GM12878 (cell line): ENCODE data around the gene LSR.

Experiments
- ETV6 ChIP-seq, 2 experiments: fragments of 450-650 bp in 1 of 2; IDR thresholded peaks in 1 of 2; conservative IDR thresholded peaks in 1 of 2; 2 replicates each; pipeline ENCODE4 v1.6.1; 2014; ENCODE audit warnings: antibody characterized with exemption in 1 of 2, borderline replicate concordance in 1 of 2, low read depth in 1 of 2, mild to moderate bottlenecking in 1 of 2, moderate library complexity in 1 of 2
- FOXM1 ChIP-seq: IDR thresholded peaks from 2 replicates; pipeline ENCODE4 v1.6.1; 2012; ENCODE audit warnings: low read depth, mild to moderate bottlenecking, inconsistent platforms, low read length, moderate library complexity
- POLR2AphosphoS5 ChIP-seq: IDR thresholded peaks from 2 replicates; pipeline ENCODE4 v1.6.1; 2011; ENCODE audit warnings: mild to moderate bottlenecking, low read length, inconsistent platforms
- RB1 ChIP-seq: fragments of 450-650 bp; formaldehyde crosslinking; IDR thresholded peaks from 2 replicates; pipeline ENCODE4 v1.6.1; 2017; ENCODE audit warnings: mild to moderate bottlenecking, borderline replicate concordance
- TF ChIP-seq, protein P1 (sequence below), 3 experiments: IDR thresholded peaks in 2 of 3; conservative IDR thresholded peaks in 1 of 3; 2 replicates each; pipeline ENCODE4 v1.5.1; 2011; ENCODE audit warnings: low read depth in 3 of 3, low read length in 3 of 3, mild to moderate bottlenecking in 3 of 3, control low read depth in 2 of 3, moderate library complexity in 2 of 3, inconsistent platforms in 1 of 3, mixed read lengths in 1 of 3; ENCODE audit not compliant: control insufficient read depth in 2 of 3, insufficient read depth in 1 of 3; ENCODE audit errors: extremely low read depth in 1 of 3

- TF ChIP-seq POLR2AphosphoS5 (no peak), FOXM1 (no peak), ETV6 (conservative IDR thresholded peaks at IDR 0.05 in 1 of 2, IDR thresholded peaks at IDR 0.05 in 1 of 2; ENCODE audit: borderline replicate concordance in 1 of 2, low read depth in 1 of 2) (no peak), RB1 (no peak)
- TF ChIP-seq, protein P1, sequence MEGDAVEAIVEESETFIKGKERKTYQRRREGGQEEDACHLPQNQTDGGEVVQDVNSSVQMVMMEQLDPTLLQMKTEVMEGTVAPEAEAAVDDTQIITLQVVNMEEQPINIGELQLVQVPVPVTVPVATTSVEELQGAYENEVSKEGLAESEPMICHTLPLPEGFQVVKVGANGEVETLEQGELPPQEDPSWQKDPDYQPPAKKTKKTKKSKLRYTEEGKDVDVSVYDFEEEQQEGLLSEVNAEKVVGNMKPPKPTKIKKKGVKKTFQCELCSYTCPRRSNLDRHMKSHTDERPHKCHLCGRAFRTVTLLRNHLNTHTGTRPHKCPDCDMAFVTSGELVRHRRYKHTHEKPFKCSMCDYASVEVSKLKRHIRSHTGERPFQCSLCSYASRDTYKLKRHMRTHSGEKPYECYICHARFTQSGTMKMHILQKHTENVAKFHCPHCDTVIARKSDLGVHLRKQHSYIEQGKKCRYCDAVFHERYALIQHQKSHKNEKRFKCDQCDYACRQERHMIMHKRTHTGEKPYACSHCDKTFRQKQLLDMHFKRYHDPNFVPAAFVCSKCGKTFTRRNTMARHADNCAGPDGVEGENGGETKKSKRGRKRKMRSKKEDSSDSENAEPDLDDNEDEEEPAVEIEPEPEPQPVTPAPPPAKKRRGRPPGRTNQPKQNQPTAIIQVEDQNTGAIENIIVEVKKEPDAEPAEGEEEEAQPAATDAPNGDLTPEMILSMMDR (IDR thresholded peaks at IDR 0.05 in 2 of 3, conservative IDR thresholded peaks at IDR 0.05 in 1 of 3; ENCODE audit: control insufficient read depth in 2 of 3, extremely low read depth in 1 of 3, insufficient read depth in 1 of 3, low read depth in 3 of 3, low read length in 3 of 3): peak in 2 of 3 experiments; percentile 24 to 25; a peak in 4 of 6 replicates
These were observed 12.0 kb upstream of the LSR start for GRCh38 chr19:35236638-35237400.
